HepG2 (cell line): Measurements from ENCODE around the gene ZCCHC24. TPM values are rescaled to one million over a fixed set of nuclear protein-coding genes. Genes with fewer than 3 reads are reported as not detected.

Experiments
- ATAC-seq: fragments of 200-7000 bp; cut with Tn5 transposase; 3 replicates; pipeline ENCODE4 v1.9.1; 2020; ENCODE audit warnings: mild to moderate bottlenecking, moderate library complexity
- BruUV-seq: library from RNA; stranded (reverse); fragments of 400-500 nt; replicated peaks from 2 replicates; lab custom pipeline; 2021; lab: Mats Ljungman, UMichigan
- CTCF ChIA-PET: fragments of 300-600 bp; formaldehyde crosslinking; extraction: SDS; loops from one replicate; lab custom pipeline; 2021; ENCODE audit warnings: low total read pairs, inconsistent platforms, low intra/inter-chr PET ratio; lab: Yijun Ruan, JAX
- POLR2A ChIA-PET: fragments of 350-600 bp; sonication (Branson Sonifier 250); formaldehyde crosslinking; loops from one replicate; lab custom pipeline; 2020; ENCODE audit warnings: antibody characterized with exemption, inconsistent platforms; lab: Yijun Ruan, JAX
- DNase-seq: peaks from one replicate; pipeline ENCODE4 v3.0.0-alpha.2; 2015; ENCODE audit warnings: low spot score
- FAIRE-seq: peaks from 3 replicates; lab custom pipeline; 2011; peaks lifted over from hg19 to GRCh38; lab: Jason Lieb, UNC
- H2AFZ ChIP-seq: one replicate; pipeline ENCODE4 v1.6.1; 2011; ENCODE audit warnings: low read length, inconsistent platforms
- H3K27ac ChIP-seq: fragments of 300-600 bp; 3 replicates; pipeline ENCODE4 v1.8.0; 2011; ENCODE audit warnings: mixed run types, mild to moderate bottlenecking, mixed read lengths, low read length, inconsistent platforms; ENCODE audit not compliant: insufficient read depth; ENCODE audit errors: extremely low read length
- H3K27me3 ChIP-seq, 2 experiments: fragments of 200-600 bp in 1 of 2; 2 replicates in 1 of 2; 3 replicates in 1 of 2; pipeline versions ENCODE4 v1.6.0 to v1.8.0; 2011; ENCODE audit warnings: low read length in 2 of 2, mild to moderate bottlenecking in 2 of 2, moderate library complexity in 2 of 2, inconsistent platforms in 1 of 2; ENCODE audit not compliant: insufficient read depth in 2 of 2, control insufficient read depth in 1 of 2
- H3K36me3 ChIP-seq, 2 experiments: fragments of 200-600 bp in 1 of 2; replicated peaks in 1 of 2; 2 replicates in 1 of 2; 3 replicates in 1 of 2; pipeline versions ENCODE4 v1.5.1 to v1.8.0; 2011; ENCODE audit warnings: low read length in 2 of 2, inconsistent platforms in 1 of 2; ENCODE audit not compliant: insufficient read depth in 2 of 2, control insufficient read depth in 1 of 2
- H3K4me1 ChIP-seq: 2 replicates; pipeline ENCODE4 v1.5.1; 2012; ENCODE audit warnings: low read length, inconsistent platforms; ENCODE audit not compliant: insufficient read depth
- H3K4me2 ChIP-seq: 2 replicates; pipeline ENCODE4 v1.6.0; 2011; ENCODE audit warnings: low read depth, low read length, inconsistent platforms
- H3K4me3 ChIP-seq, 3 experiments: fragments of 200-600 bp in 1 of 3; sonication (generic), shearing (Covaris generic) in 1 of 3; replicated peaks in 1 of 3; 2 replicates each; pipeline ENCODE4 v1.5.1; 2011 to 2016; ENCODE audit warnings: low read length in 3 of 3, inconsistent platforms in 2 of 3, low read depth in 2 of 3, mild to moderate bottlenecking in 2 of 3, control low read depth in 1 of 3, mixed read lengths in 1 of 3; ENCODE audit not compliant: insufficient read depth in 1 of 3
- H3K79me2 ChIP-seq: one replicate; pipeline ENCODE4 v1.6.1; 2011; ENCODE audit warnings: low read length, inconsistent platforms; ENCODE audit not compliant: insufficient read depth
- H3K9ac ChIP-seq: 2 replicates; pipeline ENCODE4 v1.6.0; 2011; ENCODE audit warnings: mild to moderate bottlenecking, low read depth, low read length, inconsistent platforms; ENCODE audit not compliant: insufficient read depth
- H3K9me3 ChIP-seq: 2 replicates; pipeline ENCODE4 v1.5.1; 2012; ENCODE audit warnings: mild to moderate bottlenecking, low read length
- H4K20me1 ChIP-seq: 2 replicates; pipeline ENCODE4 v1.6.0; 2011; ENCODE audit warnings: inconsistent platforms, mild to moderate bottlenecking, low read length, moderate library complexity; ENCODE audit not compliant: insufficient read depth
- ATF6 ChIP-seq: sonication (generic); formaldehyde crosslinking; conservative IDR thresholded peaks from 2 replicates; pipeline ENCODE4 v1.4.0; 2020; ENCODE audit warnings: missing genetic modification reagents
- CCDC6 ChIP-seq: sonication (generic); formaldehyde crosslinking; IDR thresholded peaks from 2 replicates; pipeline ENCODE4 v1.8.1; 2022; ENCODE audit warnings: mild to moderate bottlenecking, missing genetic modification reagents, moderate library complexity
- MAFK ChIP-seq, 2 experiments: IDR thresholded peaks in 1 of 2; conservative IDR thresholded peaks in 1 of 2; 2 replicates each; pipeline ENCODE4 v1.6.1; 2011; ENCODE audit warnings: improper control_type of control experiment in 2 of 2, low read length in 2 of 2
- SAFB2 ChIP-seq: sonication (generic); formaldehyde crosslinking; IDR thresholded peaks from 2 replicates; pipeline ENCODE4 v1.5.1; 2020; ENCODE audit warnings: missing genetic modification reagents, low read depth, mild to moderate bottlenecking, borderline replicate concordance
- ZBTB7B ChIP-seq: sonication (generic); formaldehyde crosslinking; IDR thresholded peaks from 2 replicates; pipeline ENCODE4 v1.4.0; 2020; ENCODE audit warnings: missing genetic modification reagents
- ZGPAT ChIP-seq: IDR thresholded peaks from 2 replicates; pipeline ENCODE4 v1.6.1; 2016; ENCODE audit warnings: mild to moderate bottlenecking
- ZNF644 ChIP-seq: IDR thresholded peaks from 2 replicates; pipeline ENCODE4 v1.6.1; 2016; ENCODE audit warnings: low read depth
- ZNF646 ChIP-seq: sonication (generic); formaldehyde crosslinking; IDR thresholded peaks from 2 replicates; pipeline ENCODE4 v1.9.0; 2021; ENCODE audit warnings: mild to moderate bottlenecking, missing genetic modification reagents
- WGBS: methylation state at CpG from one replicate; pipeline ENCODE4 v1.1.6; 2017; ENCODE audit warnings: low lambda C conversion rate; 5-methylcytosine and 5-hydroxymethylcytosine counted together
- in situ Hi-C: cut with HindIII; loops from 2 replicates; pipeline ENCODE4 v1.10.0; 2017; ENCODE audit warnings: low pct_unique_long_range_greater_than_20kb; ENCODE audit not compliant: extremely low pct_ligation_motif_present
- intact Hi-C: fragments of 100-400 bp; cut with micrococcal nuclease; formaldehyde crosslinking; loops from one replicate; pipeline ENCODE4 v1.10.0; 2022; ENCODE audit not compliant: unreplicated experiment
- polyA plus RNA-seq, 8 experiments: library from polyadenylated mRNA; depleted of rRNA in 3 of 8; stranded (reverse) in 7 of 8; unstranded in 1 of 8; fragments of >200 nt; fragmentation: Illumina TruSeq in 4 of 8; extraction: Trizol in 4 of 8; gene quantifications; 2 replicates each; pipeline versions ENCODE4 v1.2.1 to v1.2.3, GENCODE V29; 2011 to 2016; ENCODE audit warnings: low read depth in 4 of 8, missing spikeins in 1 of 8, mixed read lengths in 1 of 8; ENCODE audit not compliant: insufficient read depth in 1 of 8
- total RNA-seq, 5 experiments: library from RNA; depleted of rRNA; stranded (reverse); fragments of >200 nt; fragmentation: Illumina TruSeq; extraction: Trizol; gene quantifications; 2 replicates each; pipeline ENCODE4 v1.2.3, GENCODE V29; 2016; ENCODE audit warnings: low read depth in 1 of 5
- TF ChIP-seq, protein P1 (sequence below): IDR thresholded peaks from 2 replicates; pipeline ENCODE4 v1.6.1; 2016; ENCODE audit warnings: low read depth, control low read depth

The ZCCHC24 gene
- total and polyA plus RNA-seq, 2 of the 13 experiments (the other 11 are each of a cell fraction or from before 2014, with no cell fraction given): 3.1 to 7.9 TPM

DNA sequence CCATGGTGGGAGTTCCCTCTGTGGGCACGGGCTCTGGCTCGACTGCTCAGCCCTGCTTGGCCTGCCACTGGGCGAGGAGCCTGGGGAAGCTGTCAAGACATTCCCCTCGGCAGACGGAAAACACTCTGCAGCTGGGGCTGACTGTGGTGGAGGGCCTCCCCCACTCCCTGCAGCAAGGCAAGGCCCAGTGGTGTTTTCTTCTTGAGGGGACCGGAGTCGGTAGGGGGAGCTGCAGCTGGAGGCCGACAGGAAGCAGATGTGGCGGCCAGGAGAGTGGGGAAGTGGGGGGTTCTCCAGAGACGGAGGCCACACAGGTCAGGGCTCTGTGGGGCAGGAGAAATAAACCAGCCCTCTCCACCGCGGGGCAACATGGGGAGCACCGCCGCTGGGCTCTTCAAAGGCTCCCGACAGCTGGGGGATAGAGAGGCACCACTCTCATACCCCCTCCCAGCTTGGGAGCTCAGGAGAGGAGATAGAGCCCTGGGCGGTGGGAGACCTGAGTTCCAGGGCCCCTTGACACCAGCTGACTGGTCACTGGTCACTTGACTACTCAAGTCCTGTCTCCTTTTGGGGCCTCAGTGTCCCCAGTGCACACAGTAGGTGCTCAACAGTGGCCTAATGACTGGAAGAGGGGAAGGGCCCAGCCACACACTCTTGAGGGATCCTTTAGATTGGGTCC lies 54.7 kb downstream of the ZCCHC24 start (continued):
- no peak for TF ChIP-seq ATF6 (CRISPR knock-in tag)
- TF ChIP-seq, all 625 proteins: peak for 0

GRCh38 chr10:79390057-79390456 lies 55.4 kb downstream of the ZCCHC24 start:
- Histone ChIP-seq H3K27ac (no peak overlapping the region), H3K9me3 (no peaks in the 10 kb centered on the region), H2AFZ (no peak overlapping the region), H3K4me1 (peaks cover 14% of the 10 kb centered on the region), H4K20me1 (no peaks in the 10 kb centered on the region), H3K27me3 (no peaks in the 10 kb centered on the region), H3K4me3 (no peak overlapping the region), H3K79me2 (no peaks in the 10 kb centered on the region), H3K9ac (no peak overlapping the region), H3K4me2 (no peak overlapping the region), H3K36me3 (no peaks in the 10 kb centered on the region; a peak in 1 of 5 replicates)
- 89% methylated on average over 2 of the region's 2 CpGs for WGBS
- no peak for ATAC-seq
- DNase-seq: no peak
- ChIA-PET CTCF (no interaction called here), POLR2A (interaction anchor here (1.2 kb wide), 1 partner anchor 10 kb away, joined by 4 read pairs; no protein-coding TSS in a partner anchor)
- TF ChIP-seq ZBTB7B (CRISPR knock-in tag) (no peak), SAFB2 (CRISPR knock-in tag) (no peak), ZGPAT (no peak), ZNF646 (CRISPR knock-in tag) (no peak), MAFK (conservative IDR thresholded peaks at IDR 0.05 in 1 of 2, IDR thresholded peaks at IDR 0.05 in 1 of 2; ENCODE audit: low read length in 2 of 2) (no peak), CCDC6 (CRISPR knock-in tag) (no peak), ZNF644 (no peak)
- TF ChIP-seq, protein P1, sequence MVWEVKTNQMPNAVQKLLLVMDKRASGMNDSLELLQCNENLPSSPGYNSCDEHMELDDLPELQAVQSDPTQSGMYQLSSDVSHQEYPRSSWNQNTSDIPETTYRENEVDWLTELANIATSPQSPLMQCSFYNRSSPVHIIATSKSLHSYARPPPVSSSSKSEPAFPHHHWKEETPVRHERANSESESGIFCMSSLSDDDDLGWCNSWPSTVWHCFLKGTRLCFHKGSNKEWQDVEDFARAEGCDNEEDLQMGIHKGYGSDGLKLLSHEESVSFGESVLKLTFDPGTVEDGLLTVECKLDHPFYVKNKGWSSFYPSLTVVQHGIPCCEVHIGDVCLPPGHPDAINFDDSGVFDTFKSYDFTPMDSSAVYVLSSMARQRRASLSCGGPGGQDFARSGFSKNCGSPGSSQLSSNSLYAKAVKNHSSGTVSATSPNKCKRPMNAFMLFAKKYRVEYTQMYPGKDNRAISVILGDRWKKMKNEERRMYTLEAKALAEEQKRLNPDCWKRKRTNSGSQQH: no peak
- intact Hi-C loops (no loop called here), in situ Hi-C loops (no loop called here)
- no TSS peak for BruUV-seq
- no peak for FAIRE-seq
